H1 (cell line): Measurements from ENCODE around the gene KLF6. TPM values are rescaled to one million over a fixed set of nuclear protein-coding genes. Genes with fewer than 3 reads are reported as not detected.

Source experiments
- CTCF ChIA-PET: fragments of 300-600 bp; sonication (Branson Sonifier 250); formaldehyde crosslinking; loops from one replicate; lab custom pipeline; 2021; ENCODE audit not compliant: partially characterized antibody; lab: Charles Lee
- POLR2A ChIA-PET: fragments of 300-600 bp; sonication (Branson Sonifier 250); formaldehyde crosslinking; loops from one replicate; lab custom pipeline; 2021; ENCODE audit warnings: inconsistent platforms; ENCODE audit not compliant: partially characterized antibody; lab: Charles Lee
- DNase-seq, 2 experiments: peaks; one replicate each; pipeline versions ENCODE4 v3.0.0 to v3.0.0-alpha.2; 2010 to 2022; ENCODE audit warnings: low spot score in 2 of 2, low read depth in 1 of 2, mixed read lengths in 1 of 2
- FAIRE-seq: peaks from 2 replicates; lab custom pipeline; 2011; peaks lifted over from hg19 to GRCh38; lab: Jason Lieb, UNC
- H2AFZ ChIP-seq: 2 replicates; pipeline ENCODE4 v1.8.1; 2012; ENCODE audit warnings: low read length, inconsistent platforms
- H2AK5ac ChIP-seq: 2 replicates; pipeline ENCODE4 v1.6.1; 2013; ENCODE audit warnings: low read depth, low read length
- H2BK120ac ChIP-seq: replicated peaks from 2 replicates; pipeline ENCODE3; 2013; ENCODE audit warnings: low read depth, low read length, inconsistent platforms
- H2BK12ac ChIP-seq: 2 replicates; pipeline ENCODE4 v1.6.1; 2013; ENCODE audit warnings: low read depth, low read length
- H2BK15ac ChIP-seq: 2 replicates; pipeline ENCODE4 v1.6.1; 2013; ENCODE audit warnings: low read length
- H2BK20ac ChIP-seq: 2 replicates; pipeline ENCODE4 v1.6.1; 2013; ENCODE audit warnings: low read length
- H2BK5ac ChIP-seq: 2 replicates; pipeline ENCODE4 v1.6.1; 2013; ENCODE audit warnings: low read depth, low read length
- H3K14ac ChIP-seq: 2 replicates; pipeline ENCODE4 v1.6.1; 2013; ENCODE audit warnings: inconsistent platforms; ENCODE audit not compliant: insufficient read length
- H3K18ac ChIP-seq: 2 replicates; pipeline ENCODE4 v1.6.1; 2013; ENCODE audit warnings: low read length; ENCODE audit errors: extremely low read depth
- H3K23ac ChIP-seq: 2 replicates; pipeline ENCODE4 v1.6.1; 2013; ENCODE audit warnings: inconsistent platforms; ENCODE audit not compliant: insufficient read length
- H3K23me2 ChIP-seq: 2 replicates; pipeline ENCODE4 v1.6.1; 2013; ENCODE audit warnings: low read depth, low read length
- H3K27ac ChIP-seq: 2 replicates; pipeline ENCODE4 v1.6.1; 2011; ENCODE audit warnings: low read depth, low read length, inconsistent platforms
- H3K27me3 ChIP-seq, 4 experiments: replicated peaks in 1 of 4; 1 replicate in 1 of 4; 2 replicates in 3 of 4; pipeline versions ENCODE4 v1.6.1 to v1.8.1; 2011 to 2013; ENCODE audit warnings: low read length in 3 of 4, mild to moderate bottlenecking in 3 of 4, inconsistent platforms in 2 of 4, mixed read lengths in 2 of 4, moderate library complexity in 1 of 4; ENCODE audit not compliant: control insufficient read depth in 3 of 4, insufficient read depth in 3 of 4; ENCODE audit errors: extremely low read depth in 1 of 4
- H3K36me3 ChIP-seq, 4 experiments: 2 replicates each; pipeline versions ENCODE4 v1.6.1 to v1.8.1; 2011 to 2013; ENCODE audit warnings: mild to moderate bottlenecking in 4 of 4, low read length in 3 of 4, moderate library complexity in 2 of 4, control low read depth in 1 of 4, inconsistent platforms in 1 of 4; ENCODE audit not compliant: insufficient read depth in 4 of 4, control insufficient read depth in 2 of 4
- H3K4ac ChIP-seq: replicated peaks from 2 replicates; pipeline ENCODE3; 2013; ENCODE audit warnings: low read length, low read depth, mixed read lengths, inconsistent platforms; ENCODE audit not compliant: insufficient read length
- H3K4me1 ChIP-seq, 4 experiments: replicated peaks in 1 of 4; 1 replicate in 1 of 4; 2 replicates in 3 of 4; pipeline versions ENCODE4 v1.6.1 to v1.8.1; 2011 to 2013; ENCODE audit warnings: low read length in 3 of 4, inconsistent platforms in 2 of 4, mixed read lengths in 1 of 4; ENCODE audit not compliant: insufficient read depth in 4 of 4, control insufficient read depth in 3 of 4
- H3K4me2 ChIP-seq, 2 experiments: 2 replicates each; pipeline versions ENCODE4 v1.6.1 to v1.8.1; 2011 to 2013; ENCODE audit warnings: low read depth in 2 of 2, low read length in 2 of 2, control low read depth in 1 of 2, inconsistent platforms in 1 of 2, mild to moderate bottlenecking in 1 of 2; ENCODE audit not compliant: insufficient read depth in 1 of 2
- H3K4me3 ChIP-seq, 4 experiments: fragments of 200-600, 300-600 bp in 1 of 4; sonication (generic), shearing (Covaris generic), sonication (Bioruptor Twin) in 1 of 4; 2 replicates each; pipeline versions ENCODE4 v1.5.1 to v1.8.1; 2011 to 2016; ENCODE audit warnings: low read length in 4 of 4, low read depth in 3 of 4, control low read depth in 2 of 4, inconsistent platforms in 2 of 4, mild to moderate bottlenecking in 2 of 4, mixed read lengths in 1 of 4, moderate library complexity in 1 of 4; ENCODE audit not compliant: insufficient read depth in 2 of 4; ENCODE audit errors: extremely low read depth in 1 of 4
- H3K56ac ChIP-seq: replicated peaks from 2 replicates; pipeline ENCODE3; 2013; ENCODE audit warnings: low read depth, mild to moderate bottlenecking, mixed read lengths, low read length, inconsistent platforms; ENCODE audit not compliant: insufficient read length
- H3K79me1 ChIP-seq: 2 replicates; pipeline ENCODE4 v1.6.1; 2013; ENCODE audit warnings: low read depth, low read length, control low read depth
- H3K79me2 ChIP-seq, 2 experiments: 2 replicates each; pipeline versions ENCODE4 v1.6.1 to v1.8.1; 2012 to 2013; ENCODE audit warnings: low read length in 2 of 2, mild to moderate bottlenecking in 2 of 2, inconsistent platforms in 1 of 2; ENCODE audit not compliant: insufficient read depth in 2 of 2, control insufficient read depth in 1 of 2
- H3K9ac ChIP-seq, 4 experiments: replicated peaks in 1 of 4; 1 replicate in 1 of 4; 2 replicates in 3 of 4; pipeline versions ENCODE4 v1.6.1 to v1.8.1; 2011 to 2013; ENCODE audit warnings: low read depth in 3 of 4, low read length in 3 of 4, control low read depth in 2 of 4, mild to moderate bottlenecking in 2 of 4, moderate library complexity in 2 of 4, inconsistent platforms in 1 of 4; ENCODE audit errors: extremely low read depth in 1 of 4
- H3K9me3 ChIP-seq, 2 experiments: 2 replicates each; pipeline versions ENCODE4 v1.6.1 to v1.8.1; 2012 to 2013; ENCODE audit warnings: mild to moderate bottlenecking in 2 of 2, moderate library complexity in 2 of 2, control low read depth in 1 of 2, inconsistent platforms in 1 of 2, low read depth in 1 of 2, low read length in 1 of 2, mixed read lengths in 1 of 2; ENCODE audit not compliant: insufficient read depth in 2 of 2
- H4K20me1 ChIP-seq, 2 experiments: replicated peaks in 1 of 2; 2 replicates each; pipeline versions ENCODE3 to v1.8.1; 2011 to 2013; ENCODE audit warnings: inconsistent platforms in 2 of 2, low read length in 2 of 2, mild to moderate bottlenecking in 1 of 2; ENCODE audit not compliant: insufficient read depth in 2 of 2, control insufficient read depth in 1 of 2
- H4K5ac ChIP-seq: 2 replicates; pipeline ENCODE4 v1.6.1; 2013; ENCODE audit warnings: low read length, low read depth, mixed read lengths, inconsistent platforms; ENCODE audit not compliant: insufficient read length
- H4K8ac ChIP-seq: 2 replicates; pipeline ENCODE4 v1.8.0; 2013; ENCODE audit warnings: mild to moderate bottlenecking, moderate library complexity, low read length, inconsistent platforms; ENCODE audit not compliant: insufficient read depth; ENCODE audit errors: extremely low read depth
- H4K91ac ChIP-seq: replicated peaks from 2 replicates; pipeline ENCODE3; 2013; ENCODE audit warnings: low read length, mixed read lengths, inconsistent platforms; ENCODE audit not compliant: insufficient read length
- ATF2 ChIP-seq: IDR thresholded peaks from 2 replicates; pipeline ENCODE4 v1.6.1; 2012; ENCODE audit warnings: low read length, inconsistent platforms
- BCL11A ChIP-seq, 2 experiments: IDR thresholded peaks; one replicate each; pipeline ENCODE4 v1.6.1; 2011; ENCODE audit warnings: low read depth in 2 of 2, low read length in 2 of 2, mild to moderate bottlenecking in 2 of 2
- CBX8 ChIP-seq: fragments of 300-800, 300-1000 bp; sonication (generic); IDR thresholded peaks from 2 replicates; pipeline ENCODE4 v1.7.1; 2016; ENCODE audit warnings: low read depth, low read length, borderline replicate concordance
- CHD1 ChIP-seq: IDR thresholded peaks from 2 replicates; pipeline ENCODE4 v1.6.1; 2012; ENCODE audit warnings: low read depth, low read length, improper control_type of control experiment
- EZH2 ChIP-seq: fragments of 200-600 bp; sonication (generic); IDR thresholded peaks from 2 replicates; pipeline ENCODE4 v1.7.1; 2012; ENCODE audit warnings: low read depth, mild to moderate bottlenecking, moderate library complexity, low read length, inconsistent platforms; ENCODE audit not compliant: severe bottlenecking
- GABPA ChIP-seq: IDR thresholded peaks from 2 replicates; pipeline ENCODE4 v1.6.1; 2011; ENCODE audit warnings: mild to moderate bottlenecking, low read length, moderate library complexity, borderline replicate concordance; ENCODE audit not compliant: insufficient read depth
- JUND ChIP-seq: IDR thresholded peaks from 2 replicates; pipeline ENCODE4 v1.6.1; 2011; ENCODE audit warnings: mild to moderate bottlenecking, improper control_type of control experiment, low read length
- KDM5A ChIP-seq: fragments of 200-600 bp; IDR thresholded peaks from 2 replicates; pipeline ENCODE4 v1.7.1; 2012; ENCODE audit warnings: mild to moderate bottlenecking, low read length, inconsistent platforms, mixed read lengths
- RAD21 ChIP-seq, 2 experiments: IDR thresholded peaks in 1 of 2; conservative IDR thresholded peaks in 1 of 2; 2 replicates each; pipeline ENCODE4 v1.6.1; 2011; ENCODE audit warnings: low read depth in 2 of 2, low read length in 2 of 2, improper control_type of control experiment in 1 of 2, inconsistent platforms in 1 of 2, mild to moderate bottlenecking in 1 of 2, moderate library complexity in 1 of 2
- SIRT6 ChIP-seq: IDR thresholded peaks from one replicate; pipeline ENCODE4 v1.7.1; 2012; ENCODE audit warnings: low read length, inconsistent platforms
- SP1 ChIP-seq: IDR thresholded peaks from 2 replicates; pipeline ENCODE4 v1.6.1; 2011; ENCODE audit warnings: low read depth, low read length
- SRF ChIP-seq: IDR thresholded peaks from 2 replicates; pipeline ENCODE4 v1.6.1; 2011; ENCODE audit warnings: mild to moderate bottlenecking, low read depth, low read length, moderate library complexity
- WGBS, 2 experiments: shearing (Covaris generic) in 1 of 2; methylation state at CpG; one replicate each; pipeline versions ENCODE4 v1.1.6 to v1.1.7; 2013 to 2015; ENCODE audit warnings: low lambda C conversion rate in 2 of 2, mixed read lengths in 2 of 2, inconsistent platforms in 1 of 2, low coverage in 1 of 2, missing lambda C conversion rate in 1 of 2; ENCODE audit not compliant: insufficient replicate concordance in 2 of 2, insufficient coverage in 1 of 2, insufficient read length in 1 of 2; ENCODE audit errors: extremely low coverage in 1 of 2, missing lambda C conversion rate in 1 of 2; 5-methylcytosine and 5-hydroxymethylcytosine counted together
- polyA plus RNA-seq, 7 experiments: library from polyadenylated mRNA; depleted of rRNA in 3 of 7; stranded (reverse) in 5 of 7; unstranded in 2 of 7; fragments of >200 nt in 5 of 7; fragments of 200-250 nt in 2 of 7; gene quantifications; 1 replicate in 5 of 7; 2 replicates in 1 of 7; 4 replicates in 1 of 7; pipeline versions ENCODE4 v1.2.1 to v1.2.3, GENCODE V29; 2011 to 2013; ENCODE audit warnings: missing spikeins in 2 of 7, mixed read lengths in 2 of 7
- total RNA-seq: library from RNA; stranded (reverse); fragmentation: NEBNext Ultra II Directional; extraction: Animal tissue kit (Norgen Biotek cat#: 25700); gene quantifications from 2 replicates; pipeline ENCODE4 v1.2.1, GENCODE V29; 2021

KLF6 gene
- total and polyA plus RNA-seq, 2 of the 8 experiments (the other 6 are each of a cell fraction or from before 2014, with no cell fraction given) = 5.7 to 19.5 TPM

GRCh38 chr10:3749011-3749410, 36.0 kb downstream of the KLF6 start:
- Histone ChIP-seq H3K14ac (no peak overlapping the region), H3K23ac (no peak overlapping the region), H2BK12ac (no peak overlapping the region), H3K9me3 (no peaks in the 10 kb centered on the region), H3K4me2 (no peak overlapping the region), H2AK5ac (no peak overlapping the region), H3K79me2 (no peaks in the 10 kb centered on the region), H3K9ac (no peak overlapping the region), H2BK15ac (no peak overlapping the region), H4K5ac (no peak overlapping the region), H4K91ac (no peak overlapping the region), H2BK120ac (no peak overlapping the region), H3K23me2 (no peaks in the 10 kb centered on the region), H3K4me3 (no peak overlapping the region), H3K36me3 (no peaks in the 10 kb centered on the region), H3K4me1 (peaks cover 0 to 6% (median 5%) of the 10 kb centered on the region in 4 experiments; a peak in 4 of 7 replicates), H4K8ac (no peak overlapping the region), H3K4ac (no peak overlapping the region), H2AFZ (no peak overlapping the region), H3K56ac (no peak overlapping the region), H3K27ac (no peak overlapping the region), H3K79me1 (no peaks in the 10 kb centered on the region), H3K27me3 (no peaks in the 10 kb centered on the region), H4K20me1 (no peaks in the 10 kb centered on the region), H3K18ac (no peak overlapping the region), H2BK20ac (no peak overlapping the region), H2BK5ac (no peak overlapping the region)
- 88% methylated on average over 5 of the region's 5 CpGs; no CpG with 5 or more reads in 1 of the 2 experiments for WGBS, 2 experiments
- FAIRE-seq = no peak
- POLR2A ChIA-PET = no interaction called here
- no peak for DNase-seq
- CTCF ChIA-PET = interaction anchor here (0.6 to 0.8 kb wide), 2 partner anchors 47 to 372 kb away, joined by 3 read pairs; no protein-coding TSS in a partner anchor
- no peak for TF ChIP-seq CBX8
- no peak for TF ChIP-seq JUND
- no peak for TF ChIP-seq KDM5A
- no peak for TF ChIP-seq SRF
- no peak for TF ChIP-seq BCL11A (IDR thresholded peaks at IDR 0.05; ENCODE audit: low read depth in 2 of 2, low read length in 2 of 2)
- TF ChIP-seq ATF2 = no peak
- no peak for TF ChIP-seq GABPA
- no peak for TF ChIP-seq SIRT6
- no peak for TF ChIP-seq RAD21 (IDR thresholded peaks at IDR 0.05 in 1 of 2, conservative IDR thresholded peaks at IDR 0.05 in 1 of 2; ENCODE audit: low read depth in 2 of 2, low read length in 2 of 2)
- TF ChIP-seq SP1 = no peak
- TF ChIP-seq CHD1 = no peak
- TF ChIP-seq EZH2 = no peak
